Measurements from ENCODE around the gene GPC2.
"Not testable (repeated sequence)": the region's sequence is repeated elsewhere in the genome, so short reads cannot be mapped to it uniquely, and the experiment has no call there.

The GPC2 gene

GRCh38 chr7:100152404-100152803 is 24.8 kb downstream of the GPC2 start:
- no peak for DNase-seq (ENCODE audit: low read depth, low spot score)

GRCh38 chr7:100148559-100149328 is 28.4 kb downstream of the GPC2 start, which contains the start of gene LAMTOR4:
TSS of gene LAMTOR4 (plus strand) at chr7:100148918. CDS start at chr7:100148973, 55 bp downstream.
- DNase-seq (ENCODE audit: low read depth, low spot score) = peak; percentile 99

GRCh38 chr7:100148225-100148558 is 29.0 kb downstream of the GPC2 start:
- DNase-seq (ENCODE audit: low read depth, low spot score) = no peak

GRCh38 chr7:100147278-100147677 is 29.9 kb downstream of the GPC2 start:
- DNase-seq (ENCODE audit: low read depth, low spot score) = no peak

GRCh38 chr7:100146350-100146749 is 30.8 kb downstream of the GPC2 start:
- not testable (repeated sequence) for DNase-seq (ENCODE audit: low read depth, low spot score)

- no peak for DNase-seq (ENCODE audit: low read depth, low spot score)
Observed at GRCh38 chr7:100142461-100142860, 34.7 kb downstream of the GPC2 start.

- no peak for DNase-seq (ENCODE audit: low read depth, low spot score)
Observed at GRCh38 chr7:100141555-100141949, 35.6 kb downstream of the GPC2 start.

- DNase-seq (ENCODE audit: low read depth, low spot score) = no peak
Observed at GRCh38 chr7:100137851-100138760, 39.1 kb downstream of the GPC2 start.

GRCh38 chr7:100132697-100133151 is 44.5 kb downstream of the GPC2 start:
- no peak for DNase-seq (ENCODE audit: low read depth, low spot score)

- no peak for DNase-seq (ENCODE audit: low read depth, low spot score)
Observed at GRCh38 chr7:100132126-100132525, 45.1 kb downstream of the GPC2 start.

GRCh38 chr7:100130608-100131453 is 46.4 kb downstream of the GPC2 start:
- DNase-seq (ENCODE audit: low read depth, low spot score) = no peak

- not testable (repeated sequence) for DNase-seq (ENCODE audit: low read depth, low spot score)
Observed at GRCh38 chr7:100130220-100130607, 47.0 kb downstream of the GPC2 start.

GRCh38 chr7:100128637-100128963 is 48.6 kb downstream of the GPC2 start:
- no peak for DNase-seq (ENCODE audit: low read depth, low spot score)

GRCh38 chr7:100127866-100128636 is 49.1 kb downstream of the GPC2 start:
- DNase-seq (ENCODE audit: low read depth, low spot score) = no peak

GRCh38 chr7:100126931-100127865 is 50.0 kb downstream of the GPC2 start, which contains the start of gene MBLAC1:
TSS of gene MBLAC1 (plus strand) at chr7:100126967. CDS start at chr7:100127396, 429 bp downstream.
- DNase-seq (ENCODE audit: low read depth, low spot score) = no peak

GRCh38 chr7:100126239-100126930 is 50.8 kb downstream of the GPC2 start:
- DNase-seq (ENCODE audit: low read depth, low spot score) = no peak

GRCh38 chr7:100124301-100125230 is 52.6 kb downstream of the GPC2 start:
- no peak for DNase-seq (ENCODE audit: low read depth, low spot score)

- DNase-seq (ENCODE audit: low read depth, low spot score) = no peak
Observed at GRCh38 chr7:100122568-100122967, 54.6 kb downstream of the GPC2 start.

Measured in iPS DF 19.7 (cell line).